HepG2 (cell line): Measurements from ENCODE around the gene ST14. TPM values are rescaled to one million over a fixed set of nuclear protein-coding genes. Genes with fewer than 3 reads are reported as not detected.
A peak's percentile ranks its signal among the peaks of the same experiment; 100 is the strongest.

ENCODE experiments used
- ATF4 ChIP-seq, 2 experiments: fragments of 450-650 bp in 1 of 2; sonication (generic) in 1 of 2; formaldehyde crosslinking; IDR thresholded peaks; 2 replicates each; pipeline versions ENCODE4 v1.5.0 to v1.8.0; 2020 to 2022; ENCODE audit warnings: mild to moderate bottlenecking in 1 of 2, missing genetic modification reagents in 1 of 2
- DBP ChIP-seq: sonication (generic); formaldehyde crosslinking; IDR thresholded peaks from 2 replicates; pipeline ENCODE4 v1.4.0; 2020; ENCODE audit warnings: missing genetic modification reagents; ENCODE audit errors: not compliant biosample characterization
- PHF8 ChIP-seq: sonication (generic); formaldehyde crosslinking; IDR thresholded peaks from 2 replicates; pipeline ENCODE4 v1.5.0; 2020; ENCODE audit warnings: missing genetic modification reagents
- SOX6 ChIP-seq, 2 experiments: fragments of 450-650 bp in 1 of 2; sonication (generic) in 1 of 2; formaldehyde crosslinking in 1 of 2; IDR thresholded peaks; 2 replicates each; pipeline versions ENCODE4 v1.4.0 to v1.6.1; 2017 to 2020; ENCODE audit warnings: antibody characterized with exemption in 1 of 2, mild to moderate bottlenecking in 1 of 2, missing genetic modification reagents in 1 of 2
- ZBTB42 ChIP-seq: sonication (generic); formaldehyde crosslinking; IDR thresholded peaks from 2 replicates; pipeline ENCODE4 v1.5.0; 2020; ENCODE audit warnings: mild to moderate bottlenecking, missing genetic modification reagents
- ZBTB8A ChIP-seq: sonication (generic); formaldehyde crosslinking; IDR thresholded peaks from 2 replicates; pipeline ENCODE4 v1.4.0; 2020; ENCODE audit warnings: mild to moderate bottlenecking, low read depth, missing genetic modification reagents, borderline replicate concordance
- ZNF18 ChIP-seq: sonication (generic); formaldehyde crosslinking; IDR thresholded peaks from 2 replicates; pipeline ENCODE4 v1.8.0; 2022; ENCODE audit warnings: mild to moderate bottlenecking, missing genetic modification reagents; ENCODE audit not compliant: insufficient replicate concordance
- ZNF33B ChIP-seq: sonication (generic); formaldehyde crosslinking; IDR thresholded peaks from 2 replicates; pipeline ENCODE4 v1.5.1; 2020; ENCODE audit warnings: mild to moderate bottlenecking, missing genetic modification reagents
- ZNF367 ChIP-seq: sonication (generic); formaldehyde crosslinking; IDR thresholded peaks from 2 replicates; pipeline ENCODE4 v1.4.0; 2020; ENCODE audit warnings: missing genetic modification reagents, borderline replicate concordance
- ZNF773 ChIP-seq: sonication (generic); formaldehyde crosslinking; IDR thresholded peaks from 2 replicates; pipeline ENCODE4 v1.4.0; 2020; ENCODE audit warnings: missing genetic modification reagents, borderline replicate concordance
- polyA plus RNA-seq, 8 experiments: library from polyadenylated mRNA; depleted of rRNA in 3 of 8; stranded (reverse) in 7 of 8; unstranded in 1 of 8; fragments of >200 nt; fragmentation: Illumina TruSeq in 4 of 8; extraction: Trizol in 4 of 8; gene quantifications; 2 replicates each; pipeline versions ENCODE4 v1.2.1 to v1.2.3, GENCODE V29; 2011 to 2016; ENCODE audit warnings: low read depth in 4 of 8, missing spikeins in 1 of 8, mixed read lengths in 1 of 8; ENCODE audit not compliant: insufficient read depth in 1 of 8
- total RNA-seq, 5 experiments: library from RNA; depleted of rRNA; stranded (reverse); fragments of >200 nt; fragmentation: Illumina TruSeq; extraction: Trizol; gene quantifications; 2 replicates each; pipeline ENCODE4 v1.2.3, GENCODE V29; 2016; ENCODE audit warnings: low read depth in 1 of 5
- TF ChIP-seq, protein P1 (sequence below): sonication (generic); formaldehyde crosslinking; IDR thresholded peaks from 2 replicates; pipeline ENCODE4 v1.5.0; 2020; ENCODE audit warnings: mild to moderate bottlenecking, missing genetic modification reagents, borderline replicate concordance
- TF ChIP-seq, protein P2 (sequence below): sonication (generic); formaldehyde crosslinking; IDR thresholded peaks from 2 replicates; pipeline ENCODE4 v1.4.0; 2020; ENCODE audit warnings: mild to moderate bottlenecking, missing genetic modification reagents

The ST14 gene
- total and polyA plus RNA-seq, 2 of the 13 experiments (the other 11 are each of a cell fraction or from before 2014, with no cell fraction given), result 0.88 to 1.4 TPM

DNA sequence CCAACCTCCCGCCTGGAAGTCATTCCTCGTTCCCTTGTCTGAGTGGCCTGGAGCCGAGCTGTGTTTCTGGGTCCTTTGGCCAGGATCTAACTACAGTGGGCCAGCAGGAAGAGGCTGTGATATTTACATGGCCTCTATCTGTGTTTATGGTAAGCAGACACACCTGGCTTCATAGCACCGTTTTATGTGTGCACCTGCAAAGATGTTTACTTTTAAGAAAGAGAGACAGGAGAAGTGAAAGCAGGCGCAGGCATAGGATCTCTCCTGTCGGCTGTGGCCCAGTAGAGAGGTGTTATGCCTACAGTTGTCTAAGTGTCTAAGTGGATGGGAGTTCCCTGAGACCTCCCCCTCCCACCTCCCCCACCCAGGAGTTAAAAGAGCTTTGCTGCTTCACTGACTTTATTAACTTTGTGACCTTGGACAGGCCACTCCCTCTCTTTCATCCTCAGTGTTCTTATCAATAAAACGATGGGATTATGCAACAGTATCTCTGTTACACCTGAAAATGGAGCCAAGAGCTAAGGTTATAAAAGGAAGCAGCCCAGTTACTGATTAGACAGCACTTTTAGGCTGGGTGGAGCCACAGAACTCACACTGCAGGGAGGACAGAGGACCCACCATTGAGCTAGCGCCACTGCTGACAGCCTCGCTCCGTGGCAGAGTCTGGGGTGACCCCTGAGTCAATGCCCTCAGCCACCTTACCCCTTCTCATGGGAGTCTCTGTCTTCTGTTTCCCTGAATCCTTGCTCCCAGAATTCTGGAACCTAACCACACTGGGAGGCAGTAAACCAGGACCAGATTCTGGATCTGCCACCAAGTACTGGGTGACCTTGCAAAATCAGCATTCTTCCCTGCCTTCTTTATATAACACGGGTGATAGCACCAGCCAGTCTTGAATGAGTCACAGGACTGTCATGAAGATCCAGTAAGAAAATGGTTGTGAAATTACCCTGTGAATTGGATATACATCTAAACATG lies 22.0 kb downstream of the ST14 start (continued):
- no peak for TF ChIP-seq ZNF367 (CRISPR knock-in tag)
- no peak for TF ChIP-seq ZBTB8A (CRISPR knock-in tag)
- no peak for TF ChIP-seq ZNF33B
- TF ChIP-seq DBP, result peak; percentile 64
- TF ChIP-seq ZNF773 (CRISPR knock-in tag), result no peak
- TF ChIP-seq PHF8 (CRISPR knock-in tag), result peak; percentile 62
- no peak for TF ChIP-seq SOX6 (IDR thresholded peaks at IDR 0.05)
- peak; percentile 96 for TF ChIP-seq SOX6 (CRISPR knock-in tag; IDR thresholded peaks at IDR 0.05)
- TF ChIP-seq, protein P1, sequence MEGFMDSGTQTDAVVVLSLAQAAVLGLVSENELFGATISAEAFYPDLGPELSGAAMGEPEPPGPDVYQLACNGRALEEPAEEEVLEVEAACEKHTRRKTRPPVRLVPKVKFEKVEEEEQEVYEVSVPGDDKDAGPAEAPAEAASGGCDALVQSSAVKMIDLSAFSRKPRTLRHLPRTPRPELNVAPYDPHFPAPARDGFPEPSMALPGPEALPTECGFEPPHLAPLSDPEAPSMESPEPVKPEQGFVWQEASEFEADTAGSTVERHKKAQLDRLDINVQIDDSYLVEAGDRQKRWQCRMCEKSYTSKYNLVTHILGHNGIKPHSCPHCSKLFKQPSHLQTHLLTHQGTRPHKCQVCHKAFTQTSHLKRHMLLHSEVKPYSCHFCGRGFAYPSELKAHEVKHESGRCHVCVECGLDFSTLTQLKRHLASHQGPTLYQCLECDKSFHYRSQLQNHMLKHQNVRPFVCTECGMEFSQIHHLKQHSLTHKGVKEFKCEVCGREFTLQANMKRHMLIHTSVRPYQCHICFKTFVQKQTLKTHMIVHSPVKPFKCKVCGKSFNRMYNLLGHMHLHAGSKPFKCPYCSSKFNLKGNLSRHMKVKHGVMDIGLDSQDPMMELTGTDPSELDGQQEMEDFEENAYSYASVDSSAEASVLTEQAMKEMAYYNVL (CRISPR knock-in tag), result peak; percentile 80
- TF ChIP-seq, protein P2, sequence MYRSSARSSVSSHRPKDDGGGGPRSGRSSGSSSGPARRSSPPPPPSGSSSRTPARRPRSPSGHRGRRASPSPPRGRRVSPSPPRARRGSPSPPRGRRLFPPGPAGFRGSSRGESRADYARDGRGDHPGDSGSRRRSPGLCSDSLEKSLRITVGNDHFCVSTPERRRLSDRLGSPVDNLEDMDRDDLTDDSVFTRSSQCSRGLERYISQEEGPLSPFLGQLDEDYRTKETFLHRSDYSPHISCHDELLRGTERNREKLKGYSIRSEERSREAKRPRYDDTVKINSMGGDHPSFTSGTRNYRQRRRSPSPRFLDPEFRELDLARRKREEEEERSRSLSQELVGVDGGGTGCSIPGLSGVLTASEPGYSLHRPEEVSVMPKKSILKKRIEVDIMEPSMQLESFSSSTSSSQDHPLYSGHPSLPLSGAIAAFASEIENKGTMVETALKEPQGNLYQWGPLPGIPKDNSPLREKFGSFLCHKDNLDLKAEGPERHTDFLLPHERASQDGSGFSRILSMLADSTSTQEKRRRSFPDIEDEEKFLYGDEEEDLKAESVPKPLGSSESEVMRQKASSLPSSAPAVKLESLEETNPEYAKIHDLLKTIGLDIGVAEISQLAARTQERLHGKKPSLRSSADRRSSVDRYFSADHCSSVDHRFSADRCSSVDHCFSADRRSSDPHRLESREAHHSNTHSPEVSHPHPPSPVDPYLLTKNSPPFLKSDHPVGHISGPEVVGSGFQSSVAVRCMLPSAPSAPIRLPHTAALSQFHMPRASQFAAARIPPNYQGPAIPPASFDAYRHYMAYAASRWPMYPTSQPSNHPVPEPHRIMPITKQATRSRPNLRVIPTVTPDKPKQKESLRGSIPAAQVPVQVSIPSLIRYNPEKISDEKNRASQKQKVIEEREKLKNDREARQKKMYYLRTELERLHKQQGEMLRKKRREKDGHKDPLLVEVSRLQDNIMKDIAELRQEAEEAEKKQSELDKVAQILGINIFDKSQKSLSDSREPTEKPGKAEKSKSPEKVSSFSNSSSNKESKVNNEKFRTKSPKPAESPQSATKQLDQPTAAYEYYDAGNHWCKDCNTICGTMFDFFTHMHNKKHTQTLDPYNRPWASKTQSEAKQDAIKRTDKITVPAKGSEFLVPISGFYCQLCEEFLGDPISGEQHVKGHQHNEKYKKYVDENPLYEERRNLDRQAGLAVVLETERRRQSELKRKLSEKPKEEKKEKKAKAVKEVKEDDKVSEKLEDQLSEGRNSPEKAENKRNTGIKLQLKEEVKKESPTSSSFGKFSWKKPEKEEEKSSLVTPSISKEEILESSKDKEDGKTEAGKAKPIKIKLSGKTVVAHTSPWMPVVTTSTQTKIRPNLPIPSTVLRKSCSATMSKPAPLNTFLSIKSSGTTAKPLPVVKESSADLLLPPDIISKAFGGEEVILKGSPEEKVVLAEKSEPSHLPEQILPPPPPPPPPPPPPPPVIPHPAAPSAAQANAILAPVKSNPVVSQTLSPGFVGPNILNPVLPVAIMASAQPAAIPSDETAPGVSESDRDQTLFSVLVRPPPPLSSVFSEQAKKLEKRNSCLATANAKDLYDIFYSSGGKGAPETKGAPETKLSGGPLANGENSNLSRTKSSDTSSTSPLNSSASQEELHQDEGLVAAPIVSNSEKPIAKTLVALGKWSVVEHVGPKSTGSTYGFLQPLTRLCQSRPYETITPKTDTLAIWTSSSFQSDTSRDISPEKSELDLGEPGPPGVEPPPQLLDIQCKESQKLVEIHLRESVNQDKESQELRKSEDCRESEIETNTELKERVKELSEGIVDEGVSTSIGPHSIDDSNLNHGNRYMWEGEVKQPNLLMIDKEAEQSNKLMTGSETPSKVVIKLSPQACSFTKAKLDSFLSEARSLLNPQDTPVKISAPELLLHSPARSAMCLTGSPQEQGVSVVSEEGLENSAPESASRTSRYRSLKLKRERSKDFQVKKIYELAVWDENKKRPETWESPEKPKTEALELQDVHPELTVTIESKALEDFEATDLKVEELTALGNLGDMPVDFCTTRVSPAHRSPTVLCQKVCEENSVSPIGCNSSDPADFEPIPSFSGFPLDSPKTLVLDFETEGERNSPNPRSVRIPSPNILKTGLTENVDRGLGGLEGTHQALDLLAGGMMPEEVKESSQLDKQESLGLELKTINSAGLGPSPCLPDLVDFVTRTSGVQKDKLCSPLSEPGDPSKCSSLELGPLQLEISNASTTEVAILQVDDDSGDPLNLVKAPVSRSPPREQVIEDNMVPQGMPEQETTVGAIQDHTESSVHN (CRISPR knock-in tag), result no peak
- peak in 1 of 2 experiments; percentile 63; a peak in 1 of 4 replicates for TF ChIP-seq ATF4 (CRISPR knock-in tag; IDR thresholded peaks at IDR 0.05)
- TF ChIP-seq ZBTB42 (CRISPR knock-in tag), result no peak
- no peak for TF ChIP-seq ZNF18 (CRISPR knock-in tag)
